ENCODE data around the gene YY1.

Gene YY1

GRCh38 chr14:100288382-100289185 lies 49.6 kb downstream of the YY1 start:
- peaks cover 9% of the 10 kb centered on the region; the same call in 1 of the 2 replicates for H3K4me1 ChIP-seq
- H3K9me3 ChIP-seq, result no peaks in the 10 kb centered on the region
- H3K4me3 ChIP-seq (ENCODE audit: low read depth, low read length), result no peak overlapping the region

GRCh38 chr14:100289916-100290606 lies 51.1 kb downstream of the YY1 start:
- Histone ChIP-seq H3K4me1 (peaks cover 6% of the 10 kb centered on the region; the same call in 1 of the 2 replicates), H3K36me3 (no peaks in the 10 kb centered on the region)
- peak; percentile 31 for DNase-seq

More at GRCh38 chr14:100288382-100289185, 49.6 kb downstream of the YY1 start:
- H3K27me3 ChIP-seq, result no peaks in the 10 kb centered on the region
- TF ChIP-seq, protein P1, sequence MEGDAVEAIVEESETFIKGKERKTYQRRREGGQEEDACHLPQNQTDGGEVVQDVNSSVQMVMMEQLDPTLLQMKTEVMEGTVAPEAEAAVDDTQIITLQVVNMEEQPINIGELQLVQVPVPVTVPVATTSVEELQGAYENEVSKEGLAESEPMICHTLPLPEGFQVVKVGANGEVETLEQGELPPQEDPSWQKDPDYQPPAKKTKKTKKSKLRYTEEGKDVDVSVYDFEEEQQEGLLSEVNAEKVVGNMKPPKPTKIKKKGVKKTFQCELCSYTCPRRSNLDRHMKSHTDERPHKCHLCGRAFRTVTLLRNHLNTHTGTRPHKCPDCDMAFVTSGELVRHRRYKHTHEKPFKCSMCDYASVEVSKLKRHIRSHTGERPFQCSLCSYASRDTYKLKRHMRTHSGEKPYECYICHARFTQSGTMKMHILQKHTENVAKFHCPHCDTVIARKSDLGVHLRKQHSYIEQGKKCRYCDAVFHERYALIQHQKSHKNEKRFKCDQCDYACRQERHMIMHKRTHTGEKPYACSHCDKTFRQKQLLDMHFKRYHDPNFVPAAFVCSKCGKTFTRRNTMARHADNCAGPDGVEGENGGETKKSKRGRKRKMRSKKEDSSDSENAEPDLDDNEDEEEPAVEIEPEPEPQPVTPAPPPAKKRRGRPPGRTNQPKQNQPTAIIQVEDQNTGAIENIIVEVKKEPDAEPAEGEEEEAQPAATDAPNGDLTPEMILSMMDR (IDR thresholded peaks at IDR 0.05; ENCODE audit: low read depth, low read length), result no peak
- no peak for DNase-seq
- H3K36me3 ChIP-seq, result peaks cover 3% of the 10 kb centered on the region; the same call in 1 of the 2 replicates

GRCh38 chr14:100290607-100291304 lies 51.8 kb downstream of the YY1 start:
- Histone ChIP-seq H3K27me3 (no peaks in the 10 kb centered on the region), H3K4me1 (peaks cover 6% of the 10 kb centered on the region; the same call in 1 of the 2 replicates), H3K36me3 (no peaks in the 10 kb centered on the region), H3K9me3 (no peaks in the 10 kb centered on the region), H3K4me3 (ENCODE audit: low read depth, low read length) (no peak overlapping the region)
- DNase-seq, result no peak
- TF ChIP-seq, protein P1 (IDR thresholded peaks at IDR 0.05; ENCODE audit: low read depth, low read length), result no peak

More at GRCh38 chr14:100289916-100290606, 51.1 kb downstream of the YY1 start:
- Histone ChIP-seq H3K9me3 (no peaks in the 10 kb centered on the region), H3K27me3 (no peaks in the 10 kb centered on the region), H3K4me3 (ENCODE audit: low read depth, low read length) (no peak overlapping the region)
- TF ChIP-seq, protein P1 (IDR thresholded peaks at IDR 0.05; ENCODE audit: low read depth, low read length), result no peak

- DNase-seq, result no peak
- Histone ChIP-seq H3K36me3 (no peaks in the 10 kb centered on the region), H3K27me3 (no peaks in the 10 kb centered on the region), H3K4me3 (ENCODE audit: low read depth, low read length) (no peak overlapping the region), H3K9me3 (no peaks in the 10 kb centered on the region), H3K4me1 (peaks cover 6% of the 10 kb centered on the region; the same call in 1 of the 2 replicates)
- TF ChIP-seq, protein P1 (IDR thresholded peaks at IDR 0.05; ENCODE audit: low read depth, low read length), result no peak
Measured at GRCh38 chr14:100291305-100292075, 52.5 kb downstream of the YY1 start.

DNA sequence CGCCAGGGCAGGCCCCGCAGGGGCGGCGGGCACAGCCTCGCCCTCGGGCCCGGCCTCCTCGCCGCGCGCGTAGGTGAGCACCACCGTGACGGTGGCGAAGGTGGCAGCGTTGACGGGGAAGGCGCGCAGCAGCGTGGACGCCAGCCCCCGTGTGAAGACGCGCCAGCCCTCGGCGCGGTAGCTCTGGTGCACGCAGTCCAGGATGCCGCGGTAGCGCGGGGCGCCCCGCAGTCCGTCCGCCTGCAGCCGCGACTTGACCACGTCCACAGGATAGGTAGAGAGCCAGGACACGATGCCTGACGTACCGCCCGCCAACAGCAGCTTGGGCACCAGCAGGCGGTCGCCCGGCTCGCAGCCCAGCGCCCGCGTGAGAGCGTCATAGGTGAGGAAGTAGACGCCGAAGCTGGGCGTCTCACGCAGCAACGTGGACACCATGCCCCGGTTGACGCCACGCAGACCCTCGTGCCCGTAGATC lies 53.4 kb downstream of the YY1 start:
- Histone ChIP-seq H3K27me3 (no peaks in the 10 kb centered on the region), H3K9me3 (no peaks in the 10 kb centered on the region), H3K4me3 (ENCODE audit: low read depth, low read length) (no peak overlapping the region), H3K4me1 (peaks cover 6% of the 10 kb centered on the region; the same call in 1 of the 2 replicates), H3K36me3 (no peaks in the 10 kb centered on the region)
- DNase-seq, result no peak
- TF ChIP-seq, protein P1 (IDR thresholded peaks at IDR 0.05; ENCODE audit: low read depth, low read length), result no peak

Data from BE2C (cell line).